IPS DF 6.9 (cell line): ENCODE measurements around the gene C1QTNF12.
"Not testable (repeated sequence)": the region's sequence is repeated elsewhere in the genome, so short reads cannot be mapped to it uniquely, and the experiment has no call there.

Source experiments
- DNase-seq: peaks from one replicate; pipeline ENCODE4 v3.0.0-alpha.2; 2013; ENCODE audit warnings: low read depth, low spot score
- H3K27ac ChIP-seq: one replicate; pipeline ENCODE4 v1.5.1; 2013; ENCODE audit warnings: low read length, control low read depth
- H3K27me3 ChIP-seq: 2 replicates; pipeline ENCODE4 v1.6.1; 2013; ENCODE audit warnings: mild to moderate bottlenecking, low read length; ENCODE audit not compliant: control insufficient read depth, insufficient read depth
- H3K36me3 ChIP-seq: 2 replicates; pipeline ENCODE4 v1.6.1; 2013; ENCODE audit warnings: low read length; ENCODE audit not compliant: control insufficient read depth, insufficient read depth
- H3K4me1 ChIP-seq: 2 replicates; pipeline ENCODE4 v1.6.1; 2013; ENCODE audit warnings: low read length; ENCODE audit not compliant: control insufficient read depth, insufficient read depth
- H3K4me3 ChIP-seq: 2 replicates; pipeline ENCODE4 v1.5.1; 2013; ENCODE audit warnings: mild to moderate bottlenecking, low read length
- H3K9me3 ChIP-seq: 2 replicates; pipeline ENCODE4 v1.6.1; 2013; ENCODE audit warnings: low read length, inconsistent platforms; ENCODE audit not compliant: control insufficient read depth, insufficient read depth
- WGBS: extraction: QIAGEN DNeasy Blood & Tissue Kit; methylation state at CpG from one replicate; pipeline ENCODE4 v1.1.7; 2013; ENCODE audit warnings: mixed read lengths, missing lambda C conversion rate; ENCODE audit not compliant: insufficient read length, insufficient coverage; 5-methylcytosine and 5-hydroxymethylcytosine counted together

C1QTNF12 gene

DNA sequence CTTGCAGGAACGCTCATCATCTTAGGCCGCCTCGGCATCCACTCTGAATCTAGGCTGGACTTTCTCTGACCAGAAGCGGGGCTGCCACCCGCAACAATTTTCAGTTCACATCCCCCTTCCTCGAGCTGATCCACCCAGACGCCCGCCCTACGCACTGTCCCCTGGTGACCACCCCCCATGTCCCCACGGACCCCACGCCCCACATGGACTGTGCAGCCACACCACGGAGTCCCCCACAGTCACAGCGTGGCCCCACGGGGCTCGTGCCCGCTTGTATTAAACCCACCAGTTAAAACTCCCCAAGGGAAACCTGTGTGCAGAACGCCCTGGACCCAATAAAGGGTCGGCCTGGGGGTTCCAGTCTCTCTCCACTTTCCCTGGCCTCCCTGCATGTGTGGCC is 13.0 kb upstream of the C1QTNF12 start:
- H3K27ac ChIP-seq = no peak overlapping the region
- peaks cover 39% of the 10 kb centered on the region for H3K36me3 ChIP-seq
- peaks cover 8% of the 10 kb centered on the region for H3K4me1 ChIP-seq
- WGBS = no CpG with 5 or more reads among the region's 18 CpGs
- H3K27me3 ChIP-seq = no peaks in the 10 kb centered on the region
- H3K4me3 ChIP-seq = no peak overlapping the region
- no peaks in the 10 kb centered on the region for H3K9me3 ChIP-seq
- DNase-seq = no peak

DNA sequence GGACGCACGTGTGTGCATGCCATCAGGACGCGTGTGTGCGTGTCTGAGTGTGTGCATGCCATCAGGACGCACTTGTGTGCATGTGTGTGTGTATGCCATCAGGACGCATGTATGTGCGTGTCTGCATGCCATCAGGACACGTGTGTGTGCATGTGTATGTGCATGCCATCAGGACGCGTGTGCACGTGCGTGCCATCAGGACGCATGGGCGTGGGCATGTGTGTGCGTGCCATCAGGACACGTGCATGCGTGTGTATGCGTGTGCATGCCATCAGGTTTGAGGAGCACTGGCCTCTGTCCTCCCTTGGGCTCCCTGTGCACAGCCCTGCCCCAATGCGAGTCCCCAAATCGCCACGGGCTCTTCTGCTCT is 12.6 kb upstream of the C1QTNF12 start:
- H3K36me3 ChIP-seq = peaks cover 37% of the 10 kb centered on the region

DNA sequence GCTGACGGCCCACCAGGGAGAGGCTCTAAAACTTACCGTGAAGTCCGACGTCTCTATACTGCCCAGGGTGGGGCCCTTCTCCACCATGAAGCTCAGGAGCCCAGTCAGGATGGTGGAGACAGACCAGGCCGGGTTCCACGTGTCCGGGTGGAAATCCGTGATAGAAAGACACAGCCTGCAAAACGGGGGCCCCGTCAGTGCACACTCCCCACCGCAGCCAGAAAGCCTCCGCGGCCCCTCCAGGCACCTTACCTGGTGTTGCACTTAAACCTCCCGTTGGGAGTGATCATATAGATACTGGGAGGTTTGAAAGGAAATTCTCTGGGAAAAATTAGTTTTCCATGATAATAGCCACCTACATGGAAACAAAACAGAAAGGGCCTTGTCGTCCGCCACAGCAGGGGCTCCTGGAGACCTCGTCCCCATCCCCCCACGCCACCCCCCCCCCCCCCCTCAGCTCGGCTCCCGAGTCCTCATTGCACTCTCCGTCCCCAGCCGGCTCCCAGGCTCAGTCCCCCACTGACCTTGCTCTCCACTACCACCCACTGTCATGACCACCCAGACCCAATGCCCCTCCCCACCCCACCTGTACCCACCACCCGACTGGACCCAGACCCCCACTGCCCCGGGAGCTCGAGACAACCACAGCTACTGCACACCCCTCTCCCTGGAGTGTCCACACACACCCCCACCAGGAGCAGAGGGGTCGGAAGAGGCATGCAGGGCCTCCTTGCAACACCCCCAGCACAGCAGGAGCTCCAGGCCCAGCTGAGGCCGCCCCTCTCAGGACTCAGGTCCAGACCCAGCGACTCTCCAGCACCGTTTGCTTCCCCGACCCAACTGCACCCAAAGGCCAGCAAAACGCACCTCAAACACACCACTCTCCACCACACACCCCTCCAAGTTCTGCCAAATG is 10.7 kb upstream of the C1QTNF12 start:
- Histone ChIP-seq H3K4me3 (no peak overlapping the region), H3K4me1 (peaks cover 8% of the 10 kb centered on the region), H3K27me3 (no peaks in the 10 kb centered on the region), H3K36me3 (peaks cover 36% of the 10 kb centered on the region), H3K27ac (no peak overlapping the region), H3K9me3 (no peaks in the 10 kb centered on the region)
- no peak for DNase-seq
- no CpG with 5 or more reads among the region's 31 CpGs for WGBS

More for the DNA sequence above, 12.6 kb upstream of the C1QTNF12 start:
- peaks cover 8% of the 10 kb centered on the region for H3K4me1 ChIP-seq
- H3K9me3 ChIP-seq = no peaks in the 10 kb centered on the region
- no CpG with 5 or more reads among the region's 22 CpGs for WGBS
- no peaks in the 10 kb centered on the region for H3K27me3 ChIP-seq
- no peak for DNase-seq
- no peak overlapping the region for H3K27ac ChIP-seq
- H3K4me3 ChIP-seq = no peak overlapping the region

DNA sequence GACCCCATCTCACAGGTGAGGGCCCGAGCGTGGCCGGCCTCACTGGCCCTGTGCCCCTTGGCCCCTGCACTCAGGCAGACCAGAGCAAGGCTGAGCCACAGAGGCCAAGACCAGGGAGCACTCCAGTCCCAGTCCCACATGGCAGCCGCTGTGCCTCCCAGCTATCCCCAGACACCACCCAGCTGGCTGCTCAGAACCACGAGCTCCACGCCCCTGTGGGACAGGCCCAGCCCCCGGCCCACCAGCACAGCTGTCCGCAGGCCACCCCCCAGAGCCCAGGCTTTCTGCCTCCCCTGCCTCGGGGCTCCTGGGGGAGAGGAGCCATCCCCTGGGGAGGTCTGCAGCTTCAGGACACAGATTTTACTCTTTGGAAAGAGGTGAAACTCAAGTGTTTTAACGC is 9.1 kb upstream of the C1QTNF12 start:
- Histone ChIP-seq H3K4me3 (no peak overlapping the region), H3K27ac (no peak overlapping the region), H3K36me3 (peaks cover 29% of the 10 kb centered on the region), H3K4me1 (peaks cover 8% of the 10 kb centered on the region), H3K9me3 (no peaks in the 10 kb centered on the region), H3K27me3 (no peaks in the 10 kb centered on the region)
- no peak for DNase-seq
- no CpG with 5 or more reads among the region's 10 CpGs for WGBS

DNA sequence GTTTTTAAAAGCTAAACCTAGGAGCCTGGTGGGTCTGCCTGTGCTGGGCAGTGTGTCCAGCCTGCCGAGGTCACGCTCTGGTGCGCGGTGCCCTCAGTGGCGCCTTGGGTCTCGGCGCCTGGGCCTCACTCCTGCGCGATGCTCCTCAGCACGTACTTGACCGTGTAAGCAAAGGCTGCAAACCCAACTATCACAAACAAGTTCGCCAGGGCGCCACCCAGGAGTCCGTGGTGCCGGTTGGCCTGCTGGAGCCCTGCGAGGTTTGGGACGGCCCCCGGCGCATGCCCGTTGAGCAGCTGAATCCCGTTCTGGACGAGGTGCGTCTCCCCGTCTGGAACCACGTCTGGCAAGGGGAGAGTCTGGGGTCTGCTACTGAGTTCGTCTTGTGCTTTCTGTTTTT is 8.6 kb upstream of the C1QTNF12 start:
- peaks cover 8% of the 10 kb centered on the region for H3K4me1 ChIP-seq
- H3K4me3 ChIP-seq = no peak overlapping the region
- DNase-seq = no peak
- H3K9me3 ChIP-seq = no peaks in the 10 kb centered on the region
- no peak overlapping the region for H3K27ac ChIP-seq
- no peaks in the 10 kb centered on the region for H3K27me3 ChIP-seq
- WGBS = no CpG with 5 or more reads among the region's 26 CpGs
- H3K36me3 ChIP-seq = peaks cover 29% of the 10 kb centered on the region

DNA sequence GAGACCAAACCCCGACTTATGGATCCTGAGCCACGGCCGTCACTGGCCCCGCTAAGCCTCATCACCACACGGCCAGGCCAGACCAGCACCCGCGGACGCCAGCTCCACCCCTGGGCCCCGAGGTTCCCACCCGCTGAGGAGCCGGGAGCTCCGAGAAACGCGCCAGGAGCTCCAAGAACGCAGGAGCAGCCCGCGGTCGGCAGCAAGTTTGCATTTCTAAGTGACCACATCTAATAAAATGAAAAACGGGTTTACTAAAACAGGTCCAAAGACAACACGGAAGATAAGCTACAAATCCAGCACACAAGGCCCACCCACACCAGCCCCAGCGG is 8.1 kb upstream of the C1QTNF12 start:
- no CpG with 5 or more reads among the region's 21 CpGs for WGBS
- Histone ChIP-seq H3K9me3 (no peaks in the 10 kb centered on the region), H3K27ac (no peak overlapping the region), H3K27me3 (no peaks in the 10 kb centered on the region), H3K36me3 (peaks cover 26% of the 10 kb centered on the region), H3K4me1 (peaks cover 8% of the 10 kb centered on the region), H3K4me3 (no peak overlapping the region)
- no peak for DNase-seq

DNA sequence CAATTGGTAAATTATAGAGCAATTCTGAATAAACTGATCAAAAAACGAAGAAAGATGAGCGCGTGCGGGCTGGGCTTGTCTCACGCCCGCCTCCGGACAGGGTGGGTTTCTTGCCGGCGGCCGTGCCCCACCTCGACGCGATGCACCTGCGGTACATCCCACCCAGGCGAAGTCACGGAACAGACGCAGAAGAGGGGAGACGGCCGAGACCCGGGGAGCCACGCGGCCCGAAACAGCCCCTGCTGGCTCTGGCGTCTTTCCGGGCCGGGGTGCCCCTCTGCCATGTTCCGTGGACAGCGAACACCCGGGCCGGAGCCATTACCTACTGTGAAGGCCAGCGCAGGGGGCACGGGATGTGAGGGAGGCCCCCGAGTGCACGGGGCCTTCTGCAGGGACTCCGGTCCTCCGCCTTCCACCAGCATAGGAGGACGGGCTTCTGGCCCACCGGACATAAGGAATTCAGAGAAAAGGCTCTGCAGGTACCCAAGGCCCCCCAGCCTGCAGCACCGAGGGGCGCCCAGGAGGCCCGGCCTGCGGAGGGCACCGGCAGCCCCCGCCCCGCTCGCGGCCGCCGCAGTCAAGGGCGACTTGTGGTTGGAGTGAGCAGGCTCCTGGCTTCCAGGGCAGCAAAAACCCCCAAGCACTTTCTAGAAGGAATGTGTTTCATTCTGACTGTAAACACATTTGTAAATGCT is 7.6 kb upstream of the C1QTNF12 start:
- no CpG with 5 or more reads among the region's 50 CpGs for WGBS
- H3K4me1 ChIP-seq = peaks cover 8% of the 10 kb centered on the region
- peaks cover 24% of the 10 kb centered on the region for H3K36me3 ChIP-seq
- no peak overlapping the region for H3K27ac ChIP-seq
- no peaks in the 10 kb centered on the region for H3K9me3 ChIP-seq
- no peaks in the 10 kb centered on the region for H3K27me3 ChIP-seq
- no peak overlapping the region for H3K4me3 ChIP-seq
- no peak for DNase-seq

DNA sequence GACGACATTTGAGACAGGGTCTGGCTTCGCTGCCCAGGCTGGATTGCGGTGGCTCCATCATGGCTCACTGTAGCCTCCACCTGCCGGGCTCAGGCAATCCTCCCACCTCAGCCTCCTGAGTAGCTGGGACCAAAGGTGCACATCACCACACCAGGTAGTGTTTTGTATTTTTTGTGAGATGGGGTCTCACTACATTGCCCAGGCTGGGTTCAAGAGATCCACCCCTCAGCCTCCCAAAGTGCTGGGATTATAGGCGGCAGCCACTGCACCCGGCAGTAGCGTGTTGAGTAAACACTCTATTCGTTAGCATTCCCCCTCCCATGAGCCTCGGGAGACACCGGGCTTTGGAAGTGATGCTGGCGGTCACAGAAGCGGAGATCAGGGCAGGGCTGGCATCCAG is 6.8 kb upstream of the C1QTNF12 start:
- Histone ChIP-seq H3K4me1 (peaks cover 4% of the 10 kb centered on the region), H3K36me3 (peaks cover 21% of the 10 kb centered on the region), H3K27me3 (no peaks in the 10 kb centered on the region), H3K4me3 (no peak overlapping the region), H3K27ac (no peak overlapping the region), H3K9me3 (no peaks in the 10 kb centered on the region)
- WGBS = no CpG with 5 or more reads among the region's 12 CpGs
- DNase-seq = no peak

DNA sequence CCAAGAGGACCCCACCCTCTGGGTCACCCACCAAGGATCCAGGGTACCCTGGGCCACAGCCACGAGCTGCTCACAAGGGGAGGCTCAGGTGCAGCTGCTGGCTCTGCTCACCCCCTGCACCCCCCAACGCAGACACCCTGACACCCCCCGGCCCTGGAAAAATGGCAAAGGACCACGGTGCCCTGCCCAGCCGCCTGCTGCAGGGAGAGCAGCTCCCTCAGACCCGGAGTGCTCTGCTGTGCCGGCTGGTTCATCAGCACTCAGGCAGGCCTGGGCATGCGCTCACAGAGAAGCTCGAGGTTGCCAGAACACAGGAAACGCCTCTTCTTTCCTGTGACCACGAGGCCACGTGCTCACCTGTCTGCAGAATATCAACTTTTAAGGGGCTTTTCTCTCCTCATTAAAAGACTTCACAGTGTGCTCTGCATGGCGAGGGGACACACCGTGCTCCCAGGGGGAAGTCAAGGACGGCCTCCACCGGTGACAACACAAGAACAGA is 4.3 kb upstream of the C1QTNF12 start:
- no peak for DNase-seq
- no peaks in the 10 kb centered on the region; the same call in 1 of the 2 replicates for H3K27me3 ChIP-seq
- no peak overlapping the region for H3K4me3 ChIP-seq
- peaks cover 21% of the 10 kb centered on the region for H3K36me3 ChIP-seq
- no peak overlapping the region for H3K27ac ChIP-seq
- peaks cover 8% of the 10 kb centered on the region for H3K4me1 ChIP-seq
- H3K9me3 ChIP-seq = no peaks in the 10 kb centered on the region
- no CpG with 5 or more reads among the region's 16 CpGs for WGBS

DNA sequence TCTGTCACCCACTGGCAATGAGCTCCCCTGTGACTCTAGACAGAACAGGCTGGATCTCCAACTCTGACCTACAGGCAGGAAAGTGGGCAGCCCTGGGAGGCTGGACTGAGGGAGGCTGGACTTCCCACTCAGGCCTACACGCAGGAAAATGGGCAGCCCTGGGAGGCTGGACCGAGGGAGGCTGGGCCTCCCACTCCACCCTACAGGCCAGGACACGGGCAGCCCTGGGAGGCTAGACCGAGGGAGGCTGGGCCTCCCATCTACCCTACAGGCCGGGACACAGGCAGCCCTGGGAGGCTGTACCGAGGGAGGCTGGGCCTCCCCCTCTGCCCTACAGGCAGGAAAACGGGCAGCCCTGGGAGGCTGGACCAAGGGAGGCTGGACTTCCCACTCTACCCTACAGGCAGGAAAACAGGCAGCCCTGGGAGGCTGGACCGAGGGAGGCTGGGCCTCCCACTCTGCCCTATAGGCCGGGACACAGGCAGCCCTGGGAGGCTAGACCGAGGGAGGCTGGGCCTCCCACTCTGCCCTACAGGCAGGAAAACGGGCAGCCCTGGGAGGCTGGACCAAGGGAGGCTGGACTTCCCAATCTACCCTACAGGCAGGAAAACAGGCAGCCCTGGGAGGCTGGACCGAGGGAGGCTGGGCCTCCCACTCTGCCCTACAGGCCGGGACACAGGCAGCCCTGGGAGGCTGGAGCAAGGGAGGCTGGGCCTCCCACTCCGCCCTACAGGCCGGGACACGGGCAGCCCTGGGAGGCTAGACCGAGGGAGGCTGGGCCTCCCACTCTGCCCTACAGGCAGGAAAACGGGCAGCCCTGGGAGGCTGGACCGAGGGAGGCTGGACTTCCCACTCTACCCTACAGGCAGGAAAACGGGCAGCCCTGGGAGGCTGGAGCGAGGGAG is 1.7 kb upstream of the C1QTNF12 start:
- H3K27me3 ChIP-seq, DNase-seq, H3K4me1 ChIP-seq, H3K36me3 ChIP-seq, H3K27ac ChIP-seq, H3K4me3 ChIP-seq, H3K9me3 ChIP-seq: not testable (repeated sequence)
- no CpG with 5 or more reads among the region's 21 CpGs for WGBS
